ENCODE measurements around the gene GLI2. TPM values are rescaled to one million over a fixed set of nuclear protein-coding genes. Genes with fewer than 3 reads are reported as not detected.

GLI2 gene
- polyA plus RNA-seq, 6 donors from 2014 or later, result not detected

DNA sequence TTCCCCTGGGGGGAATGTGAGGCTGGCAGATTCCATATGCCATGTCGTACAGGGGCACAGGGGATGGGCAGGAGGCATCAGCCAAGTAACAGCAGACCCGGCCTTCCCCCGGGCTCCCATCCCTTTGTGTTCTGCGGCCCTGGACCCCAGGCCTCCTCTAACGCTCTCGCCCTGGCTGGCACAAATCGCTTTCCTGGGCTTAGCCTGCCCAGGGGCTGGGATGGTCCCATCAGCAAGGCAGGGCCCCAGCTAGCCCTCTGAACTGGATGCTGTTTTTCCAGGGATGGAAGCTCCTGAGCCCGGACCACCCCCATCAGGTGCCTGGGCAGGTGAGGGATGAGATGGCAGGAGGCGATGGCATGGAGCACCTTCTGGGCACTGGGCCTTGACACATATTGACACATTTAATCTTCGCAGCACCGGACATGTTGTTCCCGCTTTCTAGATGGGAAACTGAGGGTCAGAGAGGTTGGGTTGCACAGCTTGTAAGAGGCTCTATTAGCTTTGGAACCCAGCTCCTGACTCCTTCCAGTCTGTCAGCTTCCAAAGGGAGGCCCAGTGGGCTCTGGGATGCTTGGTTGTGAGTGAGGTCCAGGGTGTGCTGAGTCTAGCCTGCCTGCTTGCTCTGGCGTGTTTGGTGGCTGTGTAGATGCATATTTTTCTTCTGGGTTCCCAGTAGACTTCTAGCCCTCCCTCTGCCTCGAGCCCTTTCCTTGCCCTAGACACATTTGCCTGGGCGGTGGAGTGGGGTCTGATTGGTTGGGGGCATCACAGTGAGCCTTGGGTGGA, 40.3 kb downstream of the GLI2 start:
- no peaks in the 10 kb centered on the region for H3K4me1 Mint-ChIP-seq
- no peak for ATAC-seq (ENCODE audit: low read depth in 2 of 2)
- H3K36me3 Mint-ChIP-seq, result no peaks in the 10 kb centered on the region
- no peak overlapping the region for H3K4me3 Mint-ChIP-seq
- H3K27ac Mint-ChIP-seq, result no peak overlapping the region
- H3K27me3 Mint-ChIP-seq, result peaks cover 0 to 7% (median 0%) of the 10 kb centered on the region in 3 donors
- H3K9me3 Mint-ChIP-seq, result no peaks in the 10 kb centered on the region
- no peak for DNase-seq

DNA sequence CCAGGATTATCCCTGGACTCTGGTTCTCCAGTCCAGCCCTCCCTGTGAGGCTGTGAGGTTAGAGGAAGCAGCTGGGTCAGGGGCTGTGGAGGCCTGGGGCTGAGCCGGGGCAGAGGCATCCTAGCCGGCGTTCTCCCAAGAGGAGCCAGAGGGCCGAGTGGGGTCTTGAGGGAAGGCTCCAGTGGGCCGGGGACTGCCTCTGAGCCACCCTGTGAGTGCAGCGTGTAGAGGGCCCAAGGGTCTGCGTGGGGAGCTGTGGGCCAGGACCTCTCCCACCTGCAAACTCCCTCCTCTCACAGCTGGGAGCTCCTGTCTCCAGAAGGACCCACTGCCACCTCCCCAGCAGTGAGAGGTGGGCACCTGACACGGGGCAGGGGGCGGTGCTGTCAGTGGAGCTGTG, 41.0 kb downstream of the GLI2 start:
- H3K4me3 Mint-ChIP-seq, result no peak overlapping the region
- no peak for ATAC-seq (ENCODE audit: low read depth in 2 of 2)
- H3K27me3 Mint-ChIP-seq, result peaks cover 0 to 7% (median 0%) of the 10 kb centered on the region in 3 donors
- no peak overlapping the region for H3K27ac Mint-ChIP-seq
- H3K4me1 Mint-ChIP-seq, result no peaks in the 10 kb centered on the region
- no peaks in the 10 kb centered on the region for H3K36me3 Mint-ChIP-seq
- no peaks in the 10 kb centered on the region for H3K9me3 Mint-ChIP-seq
- DNase-seq, result no peak

DNA sequence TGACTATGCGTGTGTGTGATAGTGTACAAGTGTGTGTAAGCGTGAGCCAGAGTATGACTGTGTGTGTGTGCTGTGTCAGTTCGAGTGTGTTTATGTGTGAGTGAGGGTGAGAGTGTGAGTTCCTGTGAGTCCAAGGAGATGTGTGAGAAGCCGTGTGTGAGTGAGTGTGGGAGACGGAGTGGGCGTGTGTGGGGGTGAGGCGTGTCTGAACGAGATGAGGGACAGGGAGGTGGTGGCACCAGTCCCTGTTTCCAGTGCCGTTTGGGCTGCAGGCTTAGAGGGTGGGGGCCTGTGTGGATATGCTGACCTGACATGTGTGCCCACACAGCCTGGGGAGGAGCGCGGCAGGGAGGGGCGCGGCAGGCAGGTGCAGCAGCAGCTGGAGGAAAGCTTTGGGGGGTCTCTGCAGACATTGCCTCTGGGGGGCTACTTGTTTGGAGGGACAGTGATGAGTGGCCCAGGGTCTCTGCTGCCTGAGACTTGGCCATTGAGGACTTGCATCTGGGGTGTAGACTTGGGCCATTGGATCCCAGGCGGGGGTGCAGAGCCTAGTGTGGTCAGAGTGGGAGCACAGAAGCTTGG, 41.6 kb downstream of the GLI2 start:
- H3K9me3 Mint-ChIP-seq, result no peaks in the 10 kb centered on the region
- peaks cover 0 to 7% (median 0%) of the 10 kb centered on the region in 3 donors for H3K27me3 Mint-ChIP-seq
- no peaks in the 10 kb centered on the region for H3K36me3 Mint-ChIP-seq
- H3K27ac Mint-ChIP-seq, result no peak overlapping the region
- H3K4me3 Mint-ChIP-seq, result no peak overlapping the region
- no peaks in the 10 kb centered on the region for H3K4me1 Mint-ChIP-seq
- DNase-seq (no peak), ATAC-seq (ENCODE audit: low read depth in 2 of 2) (no peak)

DNA sequence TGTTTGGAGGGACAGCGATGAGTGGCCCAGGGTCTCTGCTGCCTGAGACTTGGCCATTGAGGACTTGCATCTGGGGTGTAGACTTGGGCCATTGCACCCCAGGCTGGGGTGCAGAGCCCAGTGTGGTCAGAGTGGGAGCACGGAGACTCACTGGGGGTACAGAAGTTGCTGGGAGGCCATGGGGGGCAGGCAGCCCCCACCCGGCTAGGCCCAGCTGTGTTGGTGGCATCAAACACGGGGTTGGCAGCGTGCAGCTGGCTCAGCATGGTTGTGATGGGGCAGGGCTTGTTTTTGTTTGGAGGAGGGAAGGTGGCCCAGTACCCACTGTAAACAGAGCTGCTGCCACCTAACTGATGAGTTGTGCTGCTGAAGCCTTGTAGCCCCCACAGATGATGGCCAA, 42.1 kb downstream of the GLI2 start:
- Mint-ChIP-seq H3K27ac (no peak overlapping the region), H3K4me3 (no peak overlapping the region), H3K27me3 (peaks cover 0 to 7% (median 0%) of the 10 kb centered on the region in 3 donors), H3K4me1 (no peaks in the 10 kb centered on the region), H3K36me3 (no peaks in the 10 kb centered on the region), H3K9me3 (no peaks in the 10 kb centered on the region)
- ATAC-seq (ENCODE audit: low read depth in 2 of 2) (no peak), DNase-seq (no peak)

DNA sequence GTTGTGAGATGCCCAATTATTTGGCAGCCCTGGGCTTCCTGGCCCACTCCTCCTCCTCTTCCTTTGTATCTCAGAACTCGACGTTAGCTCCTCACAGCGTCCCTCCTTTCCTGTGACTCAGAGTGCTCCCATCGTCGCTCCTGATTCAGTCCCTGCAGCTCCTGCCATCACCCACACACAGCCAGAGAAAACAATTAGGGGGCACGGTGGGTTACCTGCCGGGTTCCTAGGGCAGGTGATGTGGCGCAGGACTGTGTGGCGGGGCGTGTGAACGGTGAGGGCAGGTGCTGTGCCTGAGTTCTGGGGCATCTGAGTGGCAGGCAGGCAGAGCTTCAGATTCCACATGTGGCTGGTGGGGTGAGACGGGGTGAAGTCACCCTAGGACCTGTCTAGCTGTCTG, 42.6 kb downstream of the GLI2 start:
- ATAC-seq (ENCODE audit: low read depth in 2 of 2) (no peak), DNase-seq (no peak)
- H3K36me3 Mint-ChIP-seq, result no peaks in the 10 kb centered on the region
- H3K27me3 Mint-ChIP-seq, result peaks cover 0 to 7% (median 0%) of the 10 kb centered on the region in 3 donors
- H3K4me3 Mint-ChIP-seq, result no peak overlapping the region
- no peaks in the 10 kb centered on the region for H3K9me3 Mint-ChIP-seq
- H3K4me1 Mint-ChIP-seq, result no peaks in the 10 kb centered on the region
- no peak overlapping the region for H3K27ac Mint-ChIP-seq

DNA sequence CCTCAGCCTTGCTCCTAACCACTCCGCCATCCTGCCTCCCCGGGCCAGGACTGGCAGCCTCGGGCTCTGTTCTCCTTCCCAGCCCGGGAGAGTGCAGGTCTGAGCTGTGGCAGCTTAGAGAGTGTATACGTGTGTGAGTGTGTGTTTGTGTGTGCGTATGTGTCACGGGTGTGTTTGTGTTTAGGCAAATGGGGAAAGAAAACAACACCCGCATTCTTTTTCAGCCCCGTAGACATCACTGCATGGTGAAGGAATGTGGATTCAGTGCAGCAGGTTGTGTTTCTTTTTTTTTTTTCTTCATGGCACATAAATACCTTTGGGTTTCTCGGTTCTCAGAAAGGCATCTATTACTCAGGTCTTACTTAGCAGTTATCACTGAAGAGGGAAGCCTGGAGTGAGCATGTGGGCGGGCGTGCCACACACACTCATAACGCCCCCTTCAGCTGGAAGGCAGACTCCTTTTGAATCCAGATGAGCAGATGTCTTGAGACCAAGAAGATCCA, 44.2 kb downstream of the GLI2 start:
- no peak overlapping the region for H3K4me3 Mint-ChIP-seq
- no peaks in the 10 kb centered on the region for H3K9me3 Mint-ChIP-seq
- DNase-seq, result no peak
- no peak overlapping the region for H3K27ac Mint-ChIP-seq
- ATAC-seq (ENCODE audit: low read depth in 2 of 2), result no peak
- H3K4me1 Mint-ChIP-seq, result no peaks in the 10 kb centered on the region
- H3K36me3 Mint-ChIP-seq, result no peaks in the 10 kb centered on the region
- H3K27me3 Mint-ChIP-seq, result peaks cover 0 to 7% (median 0%) of the 10 kb centered on the region in 3 donors

DNA sequence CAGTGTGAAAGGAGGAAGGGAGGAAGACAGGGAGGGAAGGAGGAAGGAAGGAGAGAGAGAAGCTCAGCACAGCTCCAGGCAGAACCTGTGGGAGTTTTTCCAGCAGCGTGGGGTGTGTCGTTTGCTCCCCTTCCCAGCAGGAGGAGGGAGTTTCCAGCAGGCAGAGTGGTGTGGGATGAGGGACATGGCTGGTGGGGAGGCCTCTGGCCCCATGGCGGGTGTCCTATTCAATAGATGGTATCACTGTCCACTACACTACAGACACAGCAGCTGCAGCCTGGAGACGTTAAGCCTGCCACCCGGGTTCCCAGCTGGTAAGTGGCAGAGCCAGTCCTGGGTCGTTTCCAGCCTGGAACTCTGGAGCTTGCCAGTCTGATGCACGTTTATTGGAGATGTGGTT, 44.7 kb downstream of the GLI2 start:
- H3K27me3 Mint-ChIP-seq, result peaks cover 0 to 7% (median 0%) of the 10 kb centered on the region in 3 donors
- ATAC-seq (ENCODE audit: low read depth in 2 of 2), result no peak
- no peak overlapping the region for H3K4me3 Mint-ChIP-seq
- no peaks in the 10 kb centered on the region for H3K4me1 Mint-ChIP-seq
- no peaks in the 10 kb centered on the region for H3K36me3 Mint-ChIP-seq
- H3K9me3 Mint-ChIP-seq, result no peaks in the 10 kb centered on the region
- no peak overlapping the region for H3K27ac Mint-ChIP-seq
- DNase-seq, result no peak

DNA sequence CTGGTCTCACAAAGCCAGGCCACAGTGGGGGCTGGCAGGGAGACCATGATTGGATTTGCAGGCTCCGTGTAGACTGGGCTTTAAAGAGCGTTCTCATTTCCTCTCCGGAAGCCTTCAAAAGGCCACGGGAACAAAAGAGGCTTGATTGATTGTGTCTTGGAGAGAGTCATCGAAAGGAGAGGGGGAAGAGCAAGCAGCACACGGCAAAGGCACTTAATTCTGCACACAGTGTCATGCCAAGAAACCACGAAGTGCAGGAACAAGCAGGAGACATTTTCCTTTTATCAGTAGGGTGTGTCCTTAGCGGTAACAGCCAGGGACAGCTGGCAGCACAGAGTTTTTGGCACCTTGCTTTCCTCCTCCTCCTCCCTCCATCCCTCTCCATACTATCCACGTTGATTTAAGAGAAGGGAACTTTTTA, 47.7 kb downstream of the GLI2 start:
- no peak for ATAC-seq (ENCODE audit: low read depth in 2 of 2)
- Mint-ChIP-seq H3K9me3 (peaks cover 0 to 1% (median 0%) of the 10 kb centered on the region in 7 donors), H3K4me3 (no peak overlapping the region), H3K27ac (no peak overlapping the region), H3K36me3 (no peaks in the 10 kb centered on the region), H3K4me1 (no peaks in the 10 kb centered on the region), H3K27me3 (peaks cover 0 to 7% (median 0%) of the 10 kb centered on the region in 3 donors)
- no peak for DNase-seq

DNA sequence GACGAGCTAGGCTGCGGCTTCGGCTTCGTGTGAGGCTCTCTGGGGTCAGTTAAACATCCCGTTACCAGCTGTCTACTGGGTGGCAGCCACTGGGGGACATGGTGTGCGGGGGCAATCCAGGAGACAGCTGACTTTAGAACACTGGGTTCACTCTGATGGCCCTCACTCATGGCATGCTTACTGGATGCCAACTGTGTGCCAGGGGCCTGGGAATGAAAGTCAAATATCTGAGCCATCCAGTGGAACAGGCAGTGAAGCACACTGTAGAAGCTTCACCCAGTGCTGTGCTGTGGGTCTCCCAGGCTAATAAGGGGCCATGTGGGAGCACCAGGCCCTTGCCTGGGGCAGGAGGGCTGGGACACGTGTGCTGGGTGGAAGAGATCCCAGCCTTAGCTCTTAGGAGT, 48.3 kb downstream of the GLI2 start:
- Mint-ChIP-seq H3K4me3 (no peak overlapping the region), H3K27ac (no peak overlapping the region), H3K4me1 (no peaks in the 10 kb centered on the region), H3K36me3 (no peaks in the 10 kb centered on the region), H3K27me3 (peaks cover 0 to 7% (median 0%) of the 10 kb centered on the region in 3 donors), H3K9me3 (peaks cover 0 to 1% (median 0%) of the 10 kb centered on the region in 7 donors)
- DNase-seq (no peak), ATAC-seq (ENCODE audit: low read depth in 2 of 2) (no peak)
